Activated naive CD4-positive, alpha-beta T cell treated with anti-CD3 and anti-CD28 coated beads, Interleukin-2, amount 50 U/mL, for 72 hours (primary cell): ENCODE results near the gene CTDSPL. TPM values are rescaled to one million over a fixed set of nuclear protein-coding genes. Genes with fewer than 3 reads are reported as not detected.
A peak's percentile ranks its signal among the peaks of the same experiment; 100 is the strongest.
"Not testable (repeated sequence)": the region's sequence is repeated elsewhere in the genome, so short reads cannot be mapped to it uniquely, and the experiment has no call there.

ENCODE experiments used
- ATAC-seq, 2 donors: fragments of 150-1000 bp; cut with Tn5 transposase; 2 replicates each; pipeline ENCODE4 v1.10.0; 2021; ENCODE audit warnings: mild to moderate bottlenecking in 2 of 2, moderate library complexity in 2 of 2
- DNase-seq, 2 donors: peaks; one replicate each; pipeline ENCODE4 v3.0.0; 2021 to 2022; ENCODE audit warnings: low spot score in 2 of 2
- H3K27ac Mint-ChIP-seq, 2 donors: one replicate each; pipeline ENCODE4 v1.8.0; 2022; ENCODE audit warnings: mild to moderate bottlenecking in 2 of 2, mixed read lengths in 2 of 2
- H3K36me3 Mint-ChIP-seq, 2 donors: one replicate each; pipeline ENCODE4 v1.8.0; 2022; ENCODE audit warnings: mixed read lengths in 2 of 2
- H3K9me3 Mint-ChIP-seq, 2 donors: one replicate each; pipeline ENCODE4 v1.8.0; 2022; ENCODE audit warnings: mixed read lengths in 2 of 2
- total RNA-seq, 2 donors: library from RNA; stranded (reverse); gene quantifications; one replicate each; pipeline ENCODE4 v1.2.3, GENCODE V29; 2022

The CTDSPL gene
- total RNA-seq, result 1 to 10 TPM; 2.1 to 7.0 TPM

- DNase-seq, result peak in 1 of 2 donors; percentile 36
Observed at GRCh38 chr3:37861620-37862041, at the start of gene CTDSPL. CTDSPL (plus strand) TSS chr3:37861880; CDS start chr3:37862200, 320 bp downstream.

GRCh38 chr3:37812499-37812896 lies 49.2 kb upstream of the CTDSPL start:
- no peaks in the 10 kb centered on the region for H3K36me3 Mint-ChIP-seq

More at GRCh38 chr3:37861620-37862041, at the start of gene CTDSPL:
- Mint-ChIP-seq H3K36me3 (no peaks in the 10 kb centered on the region), H3K27ac (peak within 1 kb of the TSS; percentile 81 to 84), H3K9me3 (no peaks in the 10 kb centered on the region)
- peak; percentile 5 to 17 for ATAC-seq

GRCh38 chr3:37813403-37813802 lies 48.3 kb upstream of the CTDSPL start:
- DNase-seq, result no peak
- ATAC-seq, result no peak
- H3K27ac Mint-ChIP-seq, result no peak overlapping the region
- H3K9me3 Mint-ChIP-seq, result no peaks in the 10 kb centered on the region
- H3K36me3 Mint-ChIP-seq, result no peaks in the 10 kb centered on the region

More at GRCh38 chr3:37812499-37812896, 49.2 kb upstream of the CTDSPL start:
- ATAC-seq (no peak), DNase-seq (no peak)
- Mint-ChIP-seq H3K9me3 (no peaks in the 10 kb centered on the region), H3K27ac (no peak overlapping the region)

GRCh38 chr3:37814547-37814946 lies 47.1 kb upstream of the CTDSPL start:
- H3K27ac Mint-ChIP-seq, result no peak overlapping the region

GRCh38 chr3:37815156-37815555 lies 46.5 kb upstream of the CTDSPL start:
- DNase-seq, H3K27ac Mint-ChIP-seq, H3K9me3 Mint-ChIP-seq, H3K36me3 Mint-ChIP-seq, ATAC-seq: not testable (repeated sequence)

More at GRCh38 chr3:37814547-37814946, 47.1 kb upstream of the CTDSPL start:
- DNase-seq, result no peak
- Mint-ChIP-seq H3K36me3 (no peaks in the 10 kb centered on the region), H3K9me3 (no peaks in the 10 kb centered on the region)
- ATAC-seq, result no peak

- Mint-ChIP-seq H3K36me3 (no peaks in the 10 kb centered on the region), H3K27ac (no peak overlapping the region), H3K9me3 (no peaks in the 10 kb centered on the region)
- no peak for DNase-seq
- ATAC-seq, result no peak
Observed at GRCh38 chr3:37816271-37816670, 45.4 kb upstream of the CTDSPL start.

GRCh38 chr3:37819591-37819990 lies 42.1 kb upstream of the CTDSPL start:
- no peak for ATAC-seq
- H3K36me3 Mint-ChIP-seq, result no peaks in the 10 kb centered on the region
- H3K9me3 Mint-ChIP-seq, result no peaks in the 10 kb centered on the region
- H3K27ac Mint-ChIP-seq, result no peak overlapping the region
- no peak for DNase-seq

GRCh38 chr3:37820286-37820685 lies 41.4 kb upstream of the CTDSPL start:
- DNase-seq (no peak), ATAC-seq (no peak)
- Mint-ChIP-seq H3K9me3 (no peaks in the 10 kb centered on the region), H3K27ac (no peak overlapping the region), H3K36me3 (no peaks in the 10 kb centered on the region)

- no peak overlapping the region for H3K27ac Mint-ChIP-seq
- no peaks in the 10 kb centered on the region for H3K9me3 Mint-ChIP-seq
- H3K36me3 Mint-ChIP-seq, result no peaks in the 10 kb centered on the region
- no peak for ATAC-seq
- DNase-seq, result no peak
Observed at GRCh38 chr3:37823189-37823588, 38.5 kb upstream of the CTDSPL start.

- no peak for ATAC-seq
- no peak for DNase-seq
- no peaks in the 10 kb centered on the region for H3K9me3 Mint-ChIP-seq
- H3K36me3 Mint-ChIP-seq, result no peaks in the 10 kb centered on the region
- H3K27ac Mint-ChIP-seq, result no peak overlapping the region
Observed at GRCh38 chr3:37824090-37824953, 37.4 kb upstream of the CTDSPL start.

GRCh38 chr3:37824954-37825328 lies 36.7 kb upstream of the CTDSPL start:
- H3K36me3 Mint-ChIP-seq, result no peaks in the 10 kb centered on the region
- DNase-seq (no peak), ATAC-seq (no peak)
- no peaks in the 10 kb centered on the region for H3K9me3 Mint-ChIP-seq
- H3K27ac Mint-ChIP-seq, result no peak overlapping the region

- DNase-seq (no peak), ATAC-seq (no peak)
Observed at GRCh38 chr3:37825744-37826400, 35.8 kb upstream of the CTDSPL start.

GRCh38 chr3:37826502-37826901 lies 35.2 kb upstream of the CTDSPL start:
- no peaks in the 10 kb centered on the region for H3K36me3 Mint-ChIP-seq
- DNase-seq (no peak), ATAC-seq (no peak)
- no peak overlapping the region for H3K27ac Mint-ChIP-seq
- H3K9me3 Mint-ChIP-seq, result no peaks in the 10 kb centered on the region

More at GRCh38 chr3:37825744-37826400, 35.8 kb upstream of the CTDSPL start:
- Mint-ChIP-seq H3K9me3 (no peaks in the 10 kb centered on the region), H3K36me3 (no peaks in the 10 kb centered on the region), H3K27ac (no peak overlapping the region)

GRCh38 chr3:37826933-37827332 lies 34.7 kb upstream of the CTDSPL start:
- Mint-ChIP-seq H3K36me3 (no peaks in the 10 kb centered on the region), H3K9me3 (no peaks in the 10 kb centered on the region), H3K27ac (no peak overlapping the region)
- no peak for ATAC-seq
- DNase-seq, result no peak

- ATAC-seq, result no peak
- Mint-ChIP-seq H3K27ac (peak overlapping the region in 1 of 2 donors; percentile 59), H3K36me3 (no peaks in the 10 kb centered on the region)
Observed at GRCh38 chr3:37832480-37832879, 29.2 kb upstream of the CTDSPL start.

GRCh38 chr3:37833302-37834186 lies 28.1 kb upstream of the CTDSPL start:
- ATAC-seq, result no peak
- no peak for DNase-seq
- Mint-ChIP-seq H3K36me3 (no peaks in the 10 kb centered on the region), H3K27ac (no peak overlapping the region), H3K9me3 (no peaks in the 10 kb centered on the region)

More at GRCh38 chr3:37832480-37832879, 29.2 kb upstream of the CTDSPL start:
- DNase-seq, result no peak
- H3K9me3 Mint-ChIP-seq, result no peaks in the 10 kb centered on the region

GRCh38 chr3:37836589-37836988 lies 25.1 kb upstream of the CTDSPL start:
- Mint-ChIP-seq H3K27ac (no peak overlapping the region), H3K36me3 (no peaks in the 10 kb centered on the region), H3K9me3 (no peaks in the 10 kb centered on the region)
- ATAC-seq (no peak), DNase-seq (no peak)
